Nucleus accumbens (tissue), 56 donors: ENCODE data around the gene SLC66A1.
"Not testable (repeated sequence)": the region's sequence is repeated elsewhere in the genome, so short reads cannot be mapped to it uniquely, and the experiment has no call there.

Source experiments
- DNase-seq, 56 donors: peaks; one replicate each; lab custom pipeline; 2025; lab: John Stamatoyannopoulos, UW

The SLC66A1 gene

GRCh38 chr1:19304081-19304480 is 8.0 kb upstream of the SLC66A1 start:
- not testable (repeated sequence) for DNase-seq

GRCh38 chr1:19305880-19306279 is 6.2 kb upstream of the SLC66A1 start:
- DNase-seq = no peak

- DNase-seq = no peak
Measured at GRCh38 chr1:19306941-19307340, 5.2 kb upstream of the SLC66A1 start.

GRCh38 chr1:19307794-19308508 is 4.2 kb upstream of the SLC66A1 start:
- no peak for DNase-seq

- DNase-seq = no peak
Measured at GRCh38 chr1:19308509-19308907, 3.6 kb upstream of the SLC66A1 start.

- DNase-seq = no peak
Measured at GRCh38 chr1:19309123-19309813, 2.9 kb upstream of the SLC66A1 start.

GRCh38 chr1:19310061-19310460 is 2.1 kb upstream of the SLC66A1 start:
- DNase-seq = no peak

GRCh38 chr1:19310720-19311502 is 1.2 kb upstream of the SLC66A1 start:
- peak in 1 of 56 donors; percentile 35 for DNase-seq

- DNase-seq = peak in 17 of 56 donors; percentile 25 to 68 (median 49)
Measured at GRCh38 chr1:19311503-19311930, 609 bp upstream of the SLC66A1 start.

GRCh38 chr1:19312782-19313635 is 883 bp downstream of the SLC66A1 start:
- peak in 1 of 56 donors; percentile 46 for DNase-seq

GRCh38 chr1:19313636-19313959 is 1.5 kb downstream of the SLC66A1 start:
- no peak for DNase-seq

GRCh38 chr1:19313961-19314882 is 2.1 kb downstream of the SLC66A1 start:
- DNase-seq = no peak

- no peak for DNase-seq
Measured at GRCh38 chr1:19315378-19316198, 3.5 kb downstream of the SLC66A1 start.

- no peak for DNase-seq
Measured at GRCh38 chr1:19317126-19317910, 5.2 kb downstream of the SLC66A1 start.

GRCh38 chr1:19319196-19319595 is 7.1 kb downstream of the SLC66A1 start:
- DNase-seq = no peak

GRCh38 chr1:19321071-19321470 is 8.9 kb downstream of the SLC66A1 start:
- no peak for DNase-seq

GRCh38 chr1:19322481-19322880 is 10.4 kb downstream of the SLC66A1 start:
- DNase-seq = no peak
